GM12878 (cell line): ENCODE data around the gene BTBD6. TPM values are rescaled to one million over a fixed set of nuclear protein-coding genes. Genes with fewer than 3 reads are reported as not detected.

Experiments used
- polyA plus RNA-seq, 11 experiments: library from polyadenylated mRNA; depleted of rRNA in 4 of 11; unstranded in 6 of 11; stranded (reverse) in 5 of 11; fragments of >200 nt; fragmentation: Nextera tagmentation in 4 of 11; fragmentation: Illumina TruSeq in 1 of 11; extraction: Ambion mirVana in 4 of 11; extraction: Trizol in 1 of 11; gene quantifications; 1 replicate in 1 of 11; 2 replicates in 10 of 11; pipeline versions ENCODE4 v1.2.1 to v1.2.3, GENCODE V29; 2011 to 2016; ENCODE audit warnings: inconsistent platforms in 2 of 11, missing spikeins in 2 of 11, low read depth in 1 of 11
- total RNA-seq, 4 experiments: library from RNA; depleted of rRNA in 3 of 4; stranded (reverse); fragments of >200 nt in 3 of 4; fragmentation: Illumina TruSeq in 1 of 4; extraction: Trizol in 1 of 4; gene quantifications; 2 replicates each; pipeline versions ENCODE4 v1.2.1 to v1.2.3, GENCODE V29; 2013 to 2021

Gene BTBD6
- total and polyA plus RNA-seq, 10 of the 15 experiments (the other 5 are each of a cell fraction or from before 2014, with no cell fraction given): 1.4 to 36.5 (median 15.8) TPM

Other genes with a start within 250 kb of the BTBD6 start
Only the 7 nearest of the 11 such genes appear.
- gene GPR132, start 183.1 kb upstream of the BTBD6 start, total RNA-seq (2014; rRNA removed): 45.8 and 49.3 TPM in 2 replicates
- 20.3 and 21.0 TPM in 2 replicates for gene GPR132, start 183.1 kb upstream of the BTBD6 start, total RNA-seq (2014; rRNA removed; fragmentation: Illumina TruSeq; extraction: Trizol)
- 39.6 and 40.3 TPM in 2 replicates for gene GPR132, start 183.1 kb upstream of the BTBD6 start, total RNA-seq (2021)
- gene GPR132, start 183.1 kb upstream of the BTBD6 start, polyA plus RNA-seq (2011; rRNA removed): 10.2 and 14.9 TPM in 2 replicates
- gene GPR132, start 183.1 kb upstream of the BTBD6 start, polyA plus RNA-seq (2014; fragmentation: Illumina TruSeq; extraction: Trizol): 4.9 and 14.5 TPM in 2 replicates
- gene GPR132, start 183.1 kb upstream of the BTBD6 start, polyA plus RNA-seq (2014; fragmentation: Nextera tagmentation; extraction: Ambion mirVana): 1 to 10 TPM; 1.9 to 2.2 TPM
- gene GPR132, start 183.1 kb upstream of the BTBD6 start, polyA plus RNA-seq (2014; rRNA removed): 30.0 and 30.7 TPM in 2 replicates
- gene GPR132, start 183.1 kb upstream of the BTBD6 start, polyA plus RNA-seq (2016; fragmentation: Nextera tagmentation; extraction: Ambion mirVana): 10 to 100 TPM; 19.8 to 21.7 TPM
- 0.06 TPM in 1 of 2 replicates, not detected in the other for gene JAG2, start 79.8 kb upstream of the BTBD6 start, total RNA-seq (2014; rRNA removed)
- gene JAG2, start 79.8 kb upstream of the BTBD6 start, total RNA-seq (2014; rRNA removed; fragmentation: Illumina TruSeq; extraction: Trizol): not detected in 2 replicates
- gene JAG2, start 79.8 kb upstream of the BTBD6 start, total RNA-seq (2021): 0.10 and 0.19 TPM in 2 replicates
- gene JAG2, start 79.8 kb upstream of the BTBD6 start, polyA plus RNA-seq (2011; rRNA removed): 0.05 TPM in 1 of 2 replicates, not detected in the other
- gene JAG2, start 79.8 kb upstream of the BTBD6 start, polyA plus RNA-seq (2014; fragmentation: Illumina TruSeq; extraction: Trizol): not detected in 2 replicates
- not detected for gene JAG2, start 79.8 kb upstream of the BTBD6 start, polyA plus RNA-seq (2014; fragmentation: Nextera tagmentation; extraction: Ambion mirVana)
- gene JAG2, start 79.8 kb upstream of the BTBD6 start, polyA plus RNA-seq (2014; rRNA removed): 0.09 and 0.14 TPM in 2 replicates
- under 1 TPM in 1 of 2 experiments, not detected in 1; 0.04 TPM for gene JAG2, start 79.8 kb upstream of the BTBD6 start, polyA plus RNA-seq (2016; fragmentation: Nextera tagmentation; extraction: Ambion mirVana)
- 4.3 and 5.0 TPM in 2 replicates for gene NUDT14, start 67.2 kb upstream of the BTBD6 start, total RNA-seq (2014; rRNA removed)
- gene NUDT14, start 67.2 kb upstream of the BTBD6 start, total RNA-seq (2014; rRNA removed; fragmentation: Illumina TruSeq; extraction: Trizol): 1.1 and 2.4 TPM in 2 replicates
- gene NUDT14, start 67.2 kb upstream of the BTBD6 start, total RNA-seq (2021): 5.4 and 6.4 TPM in 2 replicates
- 1.8 and 4.4 TPM in 2 replicates for gene NUDT14, start 67.2 kb upstream of the BTBD6 start, polyA plus RNA-seq (2011; rRNA removed)
- gene NUDT14, start 67.2 kb upstream of the BTBD6 start, polyA plus RNA-seq (2014; fragmentation: Illumina TruSeq; extraction: Trizol): 0.62 TPM in 1 of 2 replicates, not detected in the other
- gene NUDT14, start 67.2 kb upstream of the BTBD6 start, polyA plus RNA-seq (2014; fragmentation: Nextera tagmentation; extraction: Ambion mirVana): under 1 TPM in 1 of 2 experiments, not detected in 1; 0.86 TPM
- 5.3 and 6.2 TPM in 2 replicates for gene NUDT14, start 67.2 kb upstream of the BTBD6 start, polyA plus RNA-seq (2014; rRNA removed)
- 1 to 10 TPM; 4.0 to 6.8 TPM for gene NUDT14, start 67.2 kb upstream of the BTBD6 start, polyA plus RNA-seq (2016; fragmentation: Nextera tagmentation; extraction: Ambion mirVana)
- 25.2 and 26.5 TPM in 2 replicates for gene BRF1, start 52.5 kb downstream of the BTBD6 start, total RNA-seq (2014; rRNA removed)
- gene BRF1, start 52.5 kb downstream of the BTBD6 start, total RNA-seq (2014; rRNA removed; fragmentation: Illumina TruSeq; extraction: Trizol): 11.5 and 11.6 TPM in 2 replicates
- 29.3 and 33.5 TPM in 2 replicates for gene BRF1, start 52.5 kb downstream of the BTBD6 start, total RNA-seq (2021)
- gene BRF1, start 52.5 kb downstream of the BTBD6 start, polyA plus RNA-seq (2011; rRNA removed): 7.1 and 8.0 TPM in 2 replicates
- gene BRF1, start 52.5 kb downstream of the BTBD6 start, polyA plus RNA-seq (2014; fragmentation: Illumina TruSeq; extraction: Trizol): 5.3 and 8.8 TPM in 2 replicates
- under 1 TPM; 0.21 to 0.58 TPM for gene BRF1, start 52.5 kb downstream of the BTBD6 start, polyA plus RNA-seq (2014; fragmentation: Nextera tagmentation; extraction: Ambion mirVana)
- 18.3 and 22.6 TPM in 2 replicates for gene BRF1, start 52.5 kb downstream of the BTBD6 start, polyA plus RNA-seq (2014; rRNA removed)
- 10 to 100 TPM in 1 of 2 experiments, 1 to 10 TPM in 1; 9.7 to 17.4 TPM for gene BRF1, start 52.5 kb downstream of the BTBD6 start, polyA plus RNA-seq (2016; fragmentation: Nextera tagmentation; extraction: Ambion mirVana)
- 23.3 and 34.1 TPM in 2 replicates for gene PACS2, start 66.2 kb downstream of the BTBD6 start, total RNA-seq (2014; rRNA removed)
- gene PACS2, start 66.2 kb downstream of the BTBD6 start, total RNA-seq (2014; rRNA removed; fragmentation: Illumina TruSeq; extraction: Trizol): 9.2 and 11.4 TPM in 2 replicates
- 37.2 and 37.3 TPM in 2 replicates for gene PACS2, start 66.2 kb downstream of the BTBD6 start, total RNA-seq (2021)
- 10.1 and 13.6 TPM in 2 replicates for gene PACS2, start 66.2 kb downstream of the BTBD6 start, polyA plus RNA-seq (2011; rRNA removed)
- gene PACS2, start 66.2 kb downstream of the BTBD6 start, polyA plus RNA-seq (2014; fragmentation: Illumina TruSeq; extraction: Trizol): 5.2 and 7.4 TPM in 2 replicates
- gene PACS2, start 66.2 kb downstream of the BTBD6 start, polyA plus RNA-seq (2014; fragmentation: Nextera tagmentation; extraction: Ambion mirVana): under 1 TPM; 0.21 to 0.91 TPM
- gene PACS2, start 66.2 kb downstream of the BTBD6 start, polyA plus RNA-seq (2014; rRNA removed): 30.3 and 35.7 TPM in 2 replicates
- gene PACS2, start 66.2 kb downstream of the BTBD6 start, polyA plus RNA-seq (2016; fragmentation: Nextera tagmentation; extraction: Ambion mirVana): 1 to 10 TPM; 4.5 to 5.8 TPM
- gene TEX22, start 150.0 kb downstream of the BTBD6 start, total RNA-seq (2014; rRNA removed): 0.49 and 1.0 TPM in 2 replicates
- gene TEX22, start 150.0 kb downstream of the BTBD6 start, total RNA-seq (2014; rRNA removed; fragmentation: Illumina TruSeq; extraction: Trizol): 0.54 and 0.64 TPM in 2 replicates
- 2.7 and 4.0 TPM in 2 replicates for gene TEX22, start 150.0 kb downstream of the BTBD6 start, total RNA-seq (2021)
- gene TEX22, start 150.0 kb downstream of the BTBD6 start, polyA plus RNA-seq (2011; rRNA removed): 0.12 and 0.15 TPM in 2 replicates
- gene TEX22, start 150.0 kb downstream of the BTBD6 start, polyA plus RNA-seq (2014; fragmentation: Illumina TruSeq; extraction: Trizol): 0.12 TPM in 1 of 2 replicates, not detected in the other
- under 1 TPM in 1 of 2 experiments, not detected in 1; 0.02 TPM for gene TEX22, start 150.0 kb downstream of the BTBD6 start, polyA plus RNA-seq (2014; fragmentation: Nextera tagmentation; extraction: Ambion mirVana)
- 0.63 and 0.80 TPM in 2 replicates for gene TEX22, start 150.0 kb downstream of the BTBD6 start, polyA plus RNA-seq (2014; rRNA removed)
- gene TEX22, start 150.0 kb downstream of the BTBD6 start, polyA plus RNA-seq (2016; fragmentation: Nextera tagmentation; extraction: Ambion mirVana): 1 to 10 TPM; 1.1 to 1.3 TPM
- gene MTA1, start 171.3 kb downstream of the BTBD6 start, total RNA-seq (2014; rRNA removed): 53.3 and 62.6 TPM in 2 replicates
- gene MTA1, start 171.3 kb downstream of the BTBD6 start, total RNA-seq (2014; rRNA removed; fragmentation: Illumina TruSeq; extraction: Trizol): 28.1 and 30.8 TPM in 2 replicates
- gene MTA1, start 171.3 kb downstream of the BTBD6 start, total RNA-seq (2021): 138 and 162 TPM in 2 replicates
- 26.0 and 52.3 TPM in 2 replicates for gene MTA1, start 171.3 kb downstream of the BTBD6 start, polyA plus RNA-seq (2011; rRNA removed)
- 9.6 and 30.4 TPM in 2 replicates for gene MTA1, start 171.3 kb downstream of the BTBD6 start, polyA plus RNA-seq (2014; fragmentation: Illumina TruSeq; extraction: Trizol)
- gene MTA1, start 171.3 kb downstream of the BTBD6 start, polyA plus RNA-seq (2014; fragmentation: Nextera tagmentation; extraction: Ambion mirVana): under 1 TPM; 0.14 to 0.69 TPM
- gene MTA1, start 171.3 kb downstream of the BTBD6 start, polyA plus RNA-seq (2014; rRNA removed): 114 and 134 TPM in 2 replicates
- 10 to 100 TPM in 1 of 2 experiments, 1 to 10 TPM in 1; 7.7 to 10.3 TPM for gene MTA1, start 171.3 kb downstream of the BTBD6 start, polyA plus RNA-seq (2016; fragmentation: Nextera tagmentation; extraction: Ambion mirVana)